B cell (primary cell): ENCODE results near the gene AP4M1. TPM values are rescaled to one million over a fixed set of nuclear protein-coding genes. Genes with fewer than 3 reads are reported as not detected.

ENCODE experiments used
- ATAC-seq: fragments of 200-7000 bp; cut with Tn5 transposase; one replicate; pipeline ENCODE4 v1.10.0; 2021; ENCODE audit warnings: low read depth, mild to moderate bottlenecking, moderate number of reproducible peaks, moderate library complexity
- CTCF ChIA-PET: fragments of 350-600 bp; sonication (Branson Sonifier 250); formaldehyde crosslinking; loops from one replicate; lab custom pipeline; 2021; ENCODE audit warnings: antibody characterized with exemption, inconsistent platforms; lab: Charles Lee
- POLR2A ChIA-PET: fragments of 350-600 bp; sonication (Branson Sonifier 250); formaldehyde crosslinking; loops from one replicate; lab custom pipeline; 2021; ENCODE audit warnings: antibody characterized with exemption; lab: Charles Lee
- DNase-seq: peaks from one replicate; pipeline ENCODE4 v3.0.0; 2013
- H2AFZ ChIP-seq: 2 replicates; pipeline ENCODE4 v1.6.1; 2012; ENCODE audit warnings: mild to moderate bottlenecking, low read depth, low read length; ENCODE audit not compliant: insufficient read depth, poor library complexity, severe bottlenecking
- H3K27ac ChIP-seq, 2 donors: 1 replicate in 1 of 2; 2 replicates in 1 of 2; pipeline ENCODE4 v1.5.1; 2012 to 2013; ENCODE audit warnings: low read length in 2 of 2, mild to moderate bottlenecking in 2 of 2, moderate library complexity in 1 of 2
- H3K27me3 ChIP-seq, 4 experiments: fragments of 200-600 bp in 1 of 4; sonication (generic) in 1 of 4; replicated peaks in 1 of 4; 1 replicate in 2 of 4; 2 replicates in 2 of 4; pipeline versions ENCODE4 v1.6.1 to v1.7.0; 2013 to 2016; ENCODE audit warnings: low read length in 3 of 4, mild to moderate bottlenecking in 2 of 4, mixed read lengths in 1 of 4, moderate library complexity in 1 of 4; ENCODE audit not compliant: insufficient read depth in 4 of 4, control insufficient read depth in 3 of 4; ENCODE audit errors: control extremely low read depth in 1 of 4
- H3K36me3 ChIP-seq, 2 experiments: replicated peaks in 1 of 2; 1 replicate in 1 of 2; 2 replicates in 1 of 2; pipeline versions ENCODE4 v1.6.1 to v1.7.1; 2013; ENCODE audit warnings: low read length in 1 of 2; ENCODE audit not compliant: insufficient read depth in 2 of 2, control insufficient read depth in 1 of 2; ENCODE audit errors: control extremely low read depth in 1 of 2, extremely low read depth in 1 of 2
- H3K4me1 ChIP-seq, 2 donors: fragments of 200-600 bp in 1 of 2; sonication (generic) in 1 of 2; 1 replicate in 1 of 2; 2 replicates in 1 of 2; pipeline versions ENCODE4 v1.5.1 to v1.6.1; 2013 to 2017; ENCODE audit warnings: low read length in 2 of 2; ENCODE audit not compliant: control insufficient read depth in 2 of 2, insufficient read depth in 2 of 2
- H3K4me2 ChIP-seq: replicated peaks from 2 replicates; pipeline ENCODE3; 2012; ENCODE audit warnings: mild to moderate bottlenecking, low read depth, low read length; ENCODE audit not compliant: poor library complexity, severe bottlenecking
- H3K4me3 ChIP-seq, 5 experiments: fragments of 200-600 bp in 1 of 5; sonication (generic) in 1 of 5; 1 replicate in 3 of 5; 2 replicates in 2 of 5; pipeline versions ENCODE4 v1.5.1 to v1.7.0; 2011 to 2016; ENCODE audit warnings: low read length in 4 of 5, mild to moderate bottlenecking in 4 of 5, low read depth in 2 of 5, control low read depth in 1 of 5, moderate library complexity in 1 of 5; ENCODE audit not compliant: insufficient read depth in 1 of 5; ENCODE audit errors: control extremely low read depth in 1 of 5, extremely low read depth in 1 of 5
- H3K79me2 ChIP-seq: fragments of 200-600 bp; sonication (generic); one replicate; pipeline ENCODE4 v1.6.0; 2016; ENCODE audit warnings: low read length; ENCODE audit not compliant: control insufficient read depth, insufficient read depth
- H3K9ac ChIP-seq: fragments of 200-600 bp; sonication (generic); 2 replicates; pipeline ENCODE4 v1.6.1; 2017; ENCODE audit warnings: mild to moderate bottlenecking, low read length, moderate library complexity
- H3K9me3 ChIP-seq, 3 donors: one replicate each; pipeline versions ENCODE4 v1.6.1 to v1.7.1; 2013; ENCODE audit warnings: low read length in 2 of 3; ENCODE audit not compliant: control insufficient read depth in 2 of 3, insufficient read depth in 1 of 3; ENCODE audit errors: control extremely low read depth in 1 of 3
- H4K20me1 ChIP-seq: 2 replicates; pipeline ENCODE4 v1.6.0; 2012; ENCODE audit warnings: mild to moderate bottlenecking, low read length; ENCODE audit not compliant: insufficient read depth, control insufficient read depth, poor library complexity, severe bottlenecking
- H3K27ac Mint-ChIP-seq: one replicate; pipeline ENCODE4 v1.8.0; 2021; ENCODE audit warnings: mixed read lengths
- H3K27me3 Mint-ChIP-seq: one replicate; pipeline ENCODE4 v1.8.0; 2021; ENCODE audit warnings: mixed read lengths
- H3K4me1 Mint-ChIP-seq: one replicate; pipeline ENCODE4 v1.8.0; 2021; ENCODE audit warnings: mixed read lengths
- H3K4me3 Mint-ChIP-seq: one replicate; pipeline ENCODE4 v1.8.0; 2021; ENCODE audit warnings: mixed read lengths
- H3K9me3 Mint-ChIP-seq: one replicate; pipeline ENCODE4 v1.8.0; 2022; ENCODE audit warnings: mixed read lengths; ENCODE audit not compliant: insufficient read depth
- EZH2 ChIP-seq: IDR thresholded peaks from 2 replicates; pipeline ENCODE4 v1.6.1; 2012; ENCODE audit warnings: borderline replicate concordance, low read depth, mild to moderate bottlenecking, moderate library complexity, low read length; ENCODE audit not compliant: insufficient read depth, poor library complexity, severe bottlenecking
- WGBS: methylation state at CpG from one replicate; pipeline ENCODE4 v1.1.5; 2013; ENCODE audit warnings: missing lambda C conversion rate; ENCODE audit not compliant: insufficient coverage; 5-methylcytosine and 5-hydroxymethylcytosine counted together
- intact Hi-C: fragments of 100-400 bp; cut with micrococcal nuclease; formaldehyde crosslinking; loops from one replicate; pipeline ENCODE4 v1.10.0; 2022
- polyA plus RNA-seq: library from polyadenylated mRNA; depleted of rRNA; stranded (reverse); fragments of >200 nt; gene quantifications from 2 replicates; pipeline ENCODE4 v1.2.3, GENCODE V29; 2012
- total RNA-seq, 2 donors: library from RNA; stranded (reverse); fragments of 120-200 nt in 1 of 2; gene quantifications; 1 replicate in 1 of 2; 2 replicates in 1 of 2; pipeline versions ENCODE4 v1.2.3 to v1.2.4, GENCODE V29; 2013 to 2022
- TF ChIP-seq, protein P1 (sequence below): fragments of 200-600 bp; IDR thresholded peaks from one replicate; pipeline ENCODE4 v1.8.0; 2022; ENCODE audit warnings: antibody characterized with exemption, mild to moderate bottlenecking

The AP4M1 gene
- total and polyA plus RNA-seq, 2 donors (not counting 1 experiment from before 2014, with no cell fraction given): 9.0 to 17.6 TPM

- Histone ChIP-seq H3K27ac (no peak overlapping the region), H3K4me3 (no peak overlapping the region), H3K9ac (no peak overlapping the region), H3K4me2 (no peak overlapping the region), H3K79me2 (peaks cover 38% of the 10 kb centered on the region), H3K9me3 (no peaks in the 10 kb centered on the region), H3K4me1 (peaks cover 27 to 43% of the 10 kb centered on the region in 2 donors), H4K20me1 (no peaks in the 10 kb centered on the region), H2AFZ (no peak overlapping the region), H3K36me3 (no peaks in the 10 kb centered on the region), H3K27me3 (no peaks in the 10 kb centered on the region)
- DNase-seq (no peak), ATAC-seq (no peak)
- CTCF ChIA-PET: interaction anchor here (1.0 to 1.2 kb wide), 2 partner anchors 9 to 10 kb away, joined by 3 to 5 read pairs; no protein-coding TSS in a partner anchor
- H3K4me1 Mint-ChIP-seq: peaks cover 51% of the 10 kb centered on the region
- no peak overlapping the region for H3K4me3 Mint-ChIP-seq
- no peaks in the 10 kb centered on the region for H3K27me3 Mint-ChIP-seq
- no peaks in the 10 kb centered on the region for H3K9me3 Mint-ChIP-seq
- 98% methylated on average over 8 of the region's 13 CpGs for WGBS
- POLR2A ChIA-PET: interaction anchor here (0.6 to 2.9 kb wide), 3 partner anchors 21 to 449 kb away, joined by 5 to 14 read pairs (median 6); partner anchors contain the start of genes AP4M1 and MCM7
- no peak overlapping the region for H3K27ac Mint-ChIP-seq
- TF ChIP-seq, protein P1, sequence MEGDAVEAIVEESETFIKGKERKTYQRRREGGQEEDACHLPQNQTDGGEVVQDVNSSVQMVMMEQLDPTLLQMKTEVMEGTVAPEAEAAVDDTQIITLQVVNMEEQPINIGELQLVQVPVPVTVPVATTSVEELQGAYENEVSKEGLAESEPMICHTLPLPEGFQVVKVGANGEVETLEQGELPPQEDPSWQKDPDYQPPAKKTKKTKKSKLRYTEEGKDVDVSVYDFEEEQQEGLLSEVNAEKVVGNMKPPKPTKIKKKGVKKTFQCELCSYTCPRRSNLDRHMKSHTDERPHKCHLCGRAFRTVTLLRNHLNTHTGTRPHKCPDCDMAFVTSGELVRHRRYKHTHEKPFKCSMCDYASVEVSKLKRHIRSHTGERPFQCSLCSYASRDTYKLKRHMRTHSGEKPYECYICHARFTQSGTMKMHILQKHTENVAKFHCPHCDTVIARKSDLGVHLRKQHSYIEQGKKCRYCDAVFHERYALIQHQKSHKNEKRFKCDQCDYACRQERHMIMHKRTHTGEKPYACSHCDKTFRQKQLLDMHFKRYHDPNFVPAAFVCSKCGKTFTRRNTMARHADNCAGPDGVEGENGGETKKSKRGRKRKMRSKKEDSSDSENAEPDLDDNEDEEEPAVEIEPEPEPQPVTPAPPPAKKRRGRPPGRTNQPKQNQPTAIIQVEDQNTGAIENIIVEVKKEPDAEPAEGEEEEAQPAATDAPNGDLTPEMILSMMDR: no peak
- TF ChIP-seq EZH2: no peak
- intact Hi-C loops: no loop called here
Observed at GRCh38 chr7:100122067-100122466, 20.6 kb downstream of the AP4M1 start.

- Mint-ChIP-seq H3K9me3 (no peaks in the 10 kb centered on the region), H3K4me3 (no peak overlapping the region), H3K27me3 (no peaks in the 10 kb centered on the region), H3K27ac (no peak overlapping the region), H3K4me1 (peaks cover 52% of the 10 kb centered on the region)
- ATAC-seq (no peak), DNase-seq (no peak)
- H2AFZ ChIP-seq: no peak overlapping the region
- H3K9me3 ChIP-seq: no peaks in the 10 kb centered on the region
- peaks cover 27 to 43% of the 10 kb centered on the region in 2 donors for H3K4me1 ChIP-seq
- WGBS: 100% methylated on average over 1 of the region's 1 CpG
- H3K27me3 ChIP-seq: no peaks in the 10 kb centered on the region
- intact Hi-C loops: no loop called here
- peaks cover 38% of the 10 kb centered on the region for H3K79me2 ChIP-seq
- ChIA-PET POLR2A (interaction anchor here (0.7 to 2.9 kb wide), 2 partner anchors 21 to 153 kb away, joined by 6 to 14 read pairs; partner anchors contain the start of genes AP4M1 and MCM7), CTCF (interaction anchor here (0.9 to 1.2 kb wide), 3 partner anchors 8 to 143 kb away, joined by 3 to 5 read pairs (median 3); no protein-coding TSS in a partner anchor)
- H3K27ac ChIP-seq: no peak overlapping the region
- H3K36me3 ChIP-seq: no peaks in the 10 kb centered on the region
- H4K20me1 ChIP-seq: no peaks in the 10 kb centered on the region
- H3K4me2 ChIP-seq: no peak overlapping the region
- no peak overlapping the region for H3K9ac ChIP-seq
- TF ChIP-seq EZH2: no peak
- TF ChIP-seq, protein P1: no peak
- no peak overlapping the region for H3K4me3 ChIP-seq
Observed at GRCh38 chr7:100122568-100122967, 21.1 kb downstream of the AP4M1 start.
